ENCODE measurements around the gene TMEM245. TPM values are rescaled to one million over a fixed set of nuclear protein-coding genes. Genes with fewer than 3 reads are reported as not detected.
A peak's percentile ranks its signal among the peaks of the same experiment; 100 is the strongest.
"Not testable (repeated sequence)": the region's sequence is repeated elsewhere in the genome, so short reads cannot be mapped to it uniquely, and the experiment has no call there.

Gene TMEM245
- total RNA-seq, 2 donors from 2014 or later, result 67.4 to 79.3 TPM

GRCh38 chr9:108972186-108972585 is 147.6 kb downstream of the TMEM245 start:
- intact Hi-C loops (cut with DNase I), result no loop called here
- no peak for ATAC-seq
- DNase-seq, result no peak

GRCh38 chr9:108971392-108971791 is 148.4 kb downstream of the TMEM245 start:
- intact Hi-C loops (cut with DNase I); ATAC-seq: not testable (repeated sequence)

GRCh38 chr9:108967916-108968315 is 151.8 kb downstream of the TMEM245 start:
- ATAC-seq (peak; percentile 40 to 68), DNase-seq (no peak)
- intact Hi-C loops (cut with DNase I), result loop anchor here in 1 of 2 donors (5.0 kb wide), 1 partner anchor 39 kb away; no protein-coding TSS in a partner anchor

More at GRCh38 chr9:108971392-108971791, 148.4 kb downstream of the TMEM245 start:
- not testable (repeated sequence) for DNase-seq

Small RNA genes lying within 50 kb of the gene (microRNA-seq; reads per million reads assigned to microRNA genes)
- gene MIR32, result 153 to 168 reads per million in 2 donors

Other genes with a start within 250 kb of the TMEM245 start
- 10 to 100 TPM; 19.1 to 27.0 TPM for gene ELP1, start 185.8 kb downstream of the TMEM245 start, total RNA-seq
- gene ABITRAM, start 185.5 kb downstream of the TMEM245 start, total RNA-seq, result 10 to 100 TPM in 1 of 2 donors, 1 to 10 TPM in 1; 7.4 to 12.4 TPM
- gene CTNNAL1, start 106.4 kb downstream of the TMEM245 start, total RNA-seq, result 10 to 100 TPM; 87.0 to 91.2 TPM
- 1 to 10 TPM; 4.4 to 5.7 TPM for gene FRRS1L, start 47.3 kb upstream of the TMEM245 start, total RNA-seq
- 10 to 100 TPM; 19.4 to 21.6 TPM for gene EPB41L4B, start 201.1 kb upstream of the TMEM245 start, total RNA-seq